Endothelial cell of hepatic sinusoid (primary cell): ENCODE measurements around the gene CLCNKA.
"Not testable (repeated sequence)": the region's sequence is repeated elsewhere in the genome, so short reads cannot be mapped to it uniquely, and the experiment has no call there.

ENCODE experiments used
- in situ Hi-C: cut with HindIII; loops from 2 replicates; pipeline ENCODE4 v1.10.0; 2017; ENCODE audit warnings: low sequenced_read_pairs

Gene CLCNKA

DNA sequence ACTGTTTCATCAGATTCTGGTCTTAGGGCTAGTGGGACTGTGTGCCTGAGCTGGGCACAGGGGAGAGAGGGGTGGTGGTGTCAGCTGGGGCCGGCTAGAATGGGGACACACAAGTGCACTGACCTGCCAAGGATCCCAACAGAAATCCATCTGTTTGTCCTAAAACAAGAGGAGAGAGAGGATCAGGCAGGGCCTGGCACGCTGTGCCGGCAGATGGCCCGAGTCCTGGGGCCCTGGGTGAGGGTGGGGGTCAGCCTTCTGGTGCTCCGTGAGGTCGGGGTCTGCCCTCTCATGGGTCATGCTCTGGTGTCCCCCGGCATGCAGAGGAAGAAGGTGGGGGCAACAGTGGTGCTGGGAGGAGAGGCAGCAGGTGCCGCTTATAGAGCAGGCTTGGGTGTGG, 18.0 kb downstream of the CLCNKA start:
- in situ Hi-C loops = not testable (repeated sequence)

DNA sequence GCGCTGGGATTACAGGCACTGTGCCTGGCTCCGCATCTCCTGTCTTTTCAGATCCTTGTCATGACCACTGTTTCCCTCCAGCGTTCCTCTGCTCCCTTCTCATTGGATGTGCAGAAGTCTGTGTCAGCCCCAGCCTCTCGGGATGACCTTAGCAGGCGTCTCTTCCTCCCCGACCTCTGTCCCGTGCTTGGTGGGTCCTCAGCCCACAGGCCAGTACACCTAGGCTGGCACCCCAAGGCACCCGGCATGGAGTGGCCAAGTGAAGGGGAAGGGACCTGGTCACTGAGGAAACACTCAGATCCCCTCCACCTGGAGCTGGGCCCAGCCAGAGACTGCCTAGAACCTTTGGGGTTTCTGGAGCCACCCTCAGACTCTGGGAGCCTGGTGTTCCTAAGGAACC, 19.4 kb downstream of the CLCNKA start:
- in situ Hi-C loops = no loop called here

DNA sequence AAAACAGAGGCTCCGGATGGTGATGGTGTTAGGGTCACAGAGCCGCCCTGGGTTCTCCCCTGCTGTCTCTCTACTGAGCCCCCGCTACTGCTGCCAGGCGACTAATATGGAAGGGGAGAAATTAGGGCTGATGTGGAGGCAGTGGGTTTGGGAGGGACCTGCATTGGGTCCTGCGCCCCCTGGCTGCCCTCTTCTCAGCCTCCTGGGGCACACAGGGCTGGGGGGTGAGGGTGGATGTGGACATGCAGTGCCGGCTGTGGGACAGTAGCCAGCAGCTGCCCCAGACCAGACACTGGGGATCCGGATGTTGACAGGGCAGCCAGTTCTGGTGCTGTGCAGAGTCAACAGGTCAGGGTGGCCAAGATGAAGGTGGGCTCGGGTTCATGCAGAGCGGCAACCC, 20.3 kb downstream of the CLCNKA start:
- in situ Hi-C loops = no loop called here

DNA sequence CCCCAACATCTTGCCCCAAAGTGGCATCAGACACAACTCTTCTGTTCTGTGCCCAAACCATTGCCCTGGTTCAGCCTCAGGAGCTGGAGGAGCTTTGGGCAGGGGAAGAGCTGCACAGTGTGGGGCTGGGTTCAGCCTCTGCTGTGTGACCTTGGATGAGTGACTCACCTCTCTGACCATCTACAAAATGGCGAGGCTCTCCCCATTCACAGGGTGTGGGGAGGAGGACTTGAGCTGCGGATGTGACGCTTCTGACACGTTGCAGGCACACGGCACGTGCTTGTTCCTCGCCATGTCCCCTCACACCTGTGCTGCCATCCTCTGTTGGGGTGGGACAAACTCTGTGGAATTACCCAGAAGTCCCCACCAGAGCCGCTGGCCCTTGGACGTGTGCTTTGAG, 20.8 kb downstream of the CLCNKA start:
- in situ Hi-C loops = not testable (repeated sequence)

DNA sequence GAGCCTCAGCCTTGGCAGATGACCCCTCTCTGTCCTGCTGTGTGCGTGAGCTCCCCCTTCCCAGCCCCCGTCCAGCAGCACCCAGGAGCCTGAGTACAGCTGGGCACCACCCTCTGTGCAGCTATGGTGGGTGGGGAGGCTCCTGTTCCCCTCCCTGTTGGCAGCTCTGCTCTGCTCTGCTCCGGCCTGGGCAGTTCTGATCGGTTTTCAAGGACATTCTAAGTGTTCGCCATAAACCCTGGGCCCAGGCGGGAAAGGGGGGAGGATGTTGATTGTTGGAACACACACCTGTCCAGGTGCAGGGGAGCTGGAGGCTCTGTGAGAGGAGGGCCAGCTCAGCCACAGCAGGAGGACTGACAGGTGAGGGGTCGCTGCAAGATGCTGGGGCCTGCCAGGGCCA, 21.7 kb downstream of the CLCNKA start, which contains the start of gene CLCNKB:
TSS of gene CLCNKB (plus strand) at position 262 of the 400 bp plus-strand sequence. CDS start 711 bp downstream, outside the sequence.
- in situ Hi-C loops = no loop called here

DNA sequence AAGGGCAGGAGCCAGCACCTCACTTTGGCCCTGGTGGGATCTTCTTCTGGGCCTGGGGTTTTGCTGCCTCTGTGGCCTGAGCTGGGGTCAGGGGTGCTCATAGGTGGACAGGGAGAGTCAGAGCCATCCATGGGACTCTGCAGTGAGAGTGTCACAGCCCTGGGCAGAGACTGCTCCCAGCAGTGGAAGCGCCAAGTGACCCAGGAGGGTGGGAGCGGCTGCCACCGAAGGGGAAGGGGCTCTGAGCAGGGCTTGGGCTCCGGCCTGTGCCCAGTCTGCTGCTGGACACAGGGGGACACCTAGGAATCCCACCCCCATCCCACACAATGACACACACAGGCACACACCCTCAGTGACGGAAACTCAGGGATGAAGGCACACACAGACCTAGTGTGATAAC, 22.1 kb downstream of the CLCNKA start:
- in situ Hi-C loops = no loop called here

DNA sequence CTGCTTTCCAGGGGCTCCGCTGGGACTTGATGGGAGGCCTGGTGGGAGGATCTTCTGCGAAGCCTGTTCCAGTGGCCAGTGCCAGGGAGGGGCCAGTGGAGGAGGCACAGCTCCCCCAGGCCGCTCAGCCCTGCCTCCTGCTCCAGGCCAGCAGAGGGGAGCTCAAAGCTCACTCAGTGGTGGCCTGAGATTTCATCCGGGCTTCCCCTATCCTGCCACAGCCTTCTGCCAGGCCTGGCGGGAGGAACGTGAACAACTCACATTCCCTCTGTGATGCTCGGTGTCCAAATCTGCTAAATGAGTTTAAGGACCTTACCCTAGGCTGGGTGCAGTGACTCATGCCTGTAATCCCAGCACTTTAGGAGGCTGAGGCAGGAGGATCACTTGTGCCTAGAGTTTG, 25.0 kb downstream of the CLCNKA start:
- in situ Hi-C loops = no loop called here

DNA sequence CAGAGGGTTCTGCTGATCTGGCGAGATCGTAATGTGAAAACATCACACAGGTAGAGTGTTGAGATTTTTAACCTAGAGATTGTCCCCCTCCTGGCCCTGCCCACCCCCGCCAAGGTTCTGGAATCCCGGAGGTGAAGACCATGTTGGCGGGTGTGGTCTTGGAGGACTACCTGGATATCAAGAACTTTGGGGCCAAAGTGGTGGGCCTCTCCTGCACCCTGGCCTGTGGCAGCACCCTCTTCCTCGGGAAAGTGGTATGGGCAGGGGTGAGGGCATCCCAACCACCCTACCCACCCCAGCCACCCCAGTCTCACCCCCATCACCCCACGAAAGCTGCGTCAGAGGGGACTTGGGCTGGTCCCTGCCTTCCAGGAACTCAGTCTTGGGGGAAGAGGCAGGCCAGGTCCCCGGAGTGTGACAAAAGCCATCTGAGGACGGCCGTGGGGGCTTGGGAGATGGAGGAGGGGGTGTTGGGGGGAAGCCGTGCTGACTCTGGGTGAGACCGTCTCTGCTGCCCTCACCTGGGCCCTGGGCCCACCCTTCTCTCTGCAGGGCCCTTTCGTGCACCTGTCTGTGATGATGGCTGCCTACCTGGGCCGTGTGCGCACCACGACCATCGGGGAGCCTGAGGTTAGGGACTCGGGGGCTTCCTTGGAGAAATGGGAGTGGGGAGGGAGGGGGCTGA, 26.1 kb downstream of the CLCNKA start:
- in situ Hi-C loops = no loop called here

DNA sequence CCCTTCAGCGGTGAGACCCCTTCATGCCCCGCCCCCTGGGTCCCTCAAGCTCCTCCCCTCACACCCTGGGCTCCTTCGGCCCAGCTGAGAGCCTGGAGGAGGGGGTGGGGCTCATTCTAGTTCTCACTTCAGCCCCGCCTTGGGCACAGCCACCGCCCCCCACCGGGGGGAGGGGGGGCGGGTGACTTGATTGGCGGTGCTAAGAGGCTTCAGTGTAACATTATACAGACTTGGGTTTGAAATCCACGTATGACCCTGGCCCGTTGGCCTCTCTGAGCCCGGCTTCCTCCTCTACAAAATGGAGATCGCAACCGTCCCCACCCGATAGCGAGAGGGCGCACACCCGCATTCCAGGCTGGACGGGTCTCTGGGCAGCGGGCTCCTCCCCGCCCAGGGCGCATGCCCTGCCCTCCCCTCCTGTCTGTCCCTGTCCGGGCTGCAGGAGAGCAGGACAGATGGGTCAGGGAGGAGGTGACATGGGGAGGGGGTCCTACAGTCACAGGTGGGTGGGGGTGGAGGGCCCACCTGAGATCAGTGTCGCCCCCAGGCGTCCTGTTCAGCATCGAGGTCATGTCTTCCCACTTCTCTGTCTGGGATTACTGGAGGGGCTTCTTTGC, 26.8 kb downstream of the CLCNKA start:
- in situ Hi-C loops = no loop called here

DNA sequence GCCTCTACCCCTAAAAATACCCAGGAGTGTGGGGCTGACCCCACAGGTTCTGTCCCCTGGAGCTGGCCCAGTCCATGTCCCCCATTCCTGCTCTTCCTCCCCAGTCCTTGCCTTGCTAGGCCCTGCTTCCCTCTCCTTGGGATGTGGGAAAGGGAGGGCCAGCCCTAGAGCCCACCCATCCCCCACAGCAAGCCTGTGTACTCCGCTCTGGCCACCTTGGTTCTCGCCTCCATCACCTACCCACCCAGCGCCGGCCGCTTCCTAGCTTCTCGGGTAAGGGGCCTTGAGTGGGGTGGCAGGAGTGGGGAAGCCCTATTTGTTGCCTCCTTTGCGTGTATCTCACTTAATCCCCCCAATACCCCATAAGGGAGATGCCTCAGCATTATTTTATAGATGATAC, 28.5 kb downstream of the CLCNKA start:
- in situ Hi-C loops = no loop called here

DNA sequence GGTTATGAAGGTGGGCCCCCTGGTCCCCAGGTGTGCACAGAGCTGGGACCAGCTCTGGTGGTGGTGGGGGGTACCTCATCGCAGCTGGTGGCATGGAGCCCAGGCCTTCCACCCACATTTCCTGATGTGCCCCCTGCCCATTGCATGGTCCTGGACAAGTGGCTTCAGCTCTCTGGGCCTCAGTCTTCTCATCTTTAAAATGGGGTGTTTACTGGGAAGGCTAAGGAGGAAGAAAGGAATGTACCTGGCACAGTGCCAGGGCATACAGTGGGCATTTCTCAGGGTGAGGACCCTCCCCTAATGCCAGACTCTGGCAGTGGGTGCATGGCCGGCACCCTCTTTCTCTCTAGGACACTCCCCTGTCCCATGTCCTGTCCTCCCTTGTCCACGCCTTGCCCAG, 29.2 kb downstream of the CLCNKA start:
- in situ Hi-C loops = no loop called here

DNA sequence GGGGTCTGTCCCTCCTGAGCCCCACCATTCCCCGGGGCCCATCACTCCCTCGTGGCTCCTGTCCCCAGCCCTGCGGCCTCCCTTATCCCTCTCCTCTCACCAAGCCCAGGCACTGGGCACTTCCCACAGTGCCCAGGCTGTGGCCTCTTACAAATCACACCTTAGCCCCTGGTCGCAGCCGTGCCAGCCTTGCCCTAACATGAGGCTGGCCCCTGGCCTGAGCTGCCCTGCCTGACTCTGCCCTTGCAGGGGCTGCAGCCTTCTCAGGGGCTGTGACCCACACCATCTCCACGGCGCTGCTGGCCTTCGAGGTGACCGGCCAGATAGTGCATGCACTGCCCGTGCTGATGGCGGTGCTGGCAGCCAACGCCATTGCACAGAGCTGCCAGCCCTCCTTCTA, 30.1 kb downstream of the CLCNKA start:
- in situ Hi-C loops = not testable (repeated sequence)

DNA sequence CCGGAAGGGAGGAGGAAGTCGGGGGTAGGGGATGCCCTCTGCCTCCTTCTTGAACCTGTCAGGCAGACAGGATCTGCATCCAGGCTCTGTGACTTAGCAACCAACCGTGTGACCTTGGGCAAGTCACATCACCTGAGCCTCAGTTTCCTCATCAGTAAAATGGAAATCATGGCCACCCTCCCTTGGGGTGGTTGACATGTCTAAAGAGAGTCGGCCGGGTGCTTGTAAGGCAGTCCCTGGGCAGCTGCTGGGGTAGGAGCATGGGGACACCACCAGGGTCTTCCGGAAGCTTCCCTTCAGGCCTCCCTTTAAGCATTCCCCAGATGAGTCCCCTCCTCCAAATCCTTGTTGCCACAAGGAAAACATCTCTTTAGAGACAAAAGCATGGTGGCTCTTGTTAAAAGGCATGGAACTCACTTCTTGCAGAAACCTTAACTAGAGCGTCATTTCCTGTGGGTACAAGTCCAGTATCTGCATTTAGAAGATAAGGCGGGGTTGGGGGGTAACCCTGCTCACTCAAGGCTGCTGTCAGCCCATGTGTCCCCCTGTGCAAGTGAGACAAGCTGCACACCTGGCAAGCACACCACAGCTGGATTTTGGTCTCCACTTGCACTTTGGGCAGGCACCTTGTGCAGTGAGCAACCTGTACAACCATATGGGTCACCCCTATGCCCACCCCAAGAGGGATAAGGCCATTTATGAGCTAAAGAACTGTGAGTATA, 32.1 kb downstream of the CLCNKA start:
- in situ Hi-C loops = no loop called here

DNA sequence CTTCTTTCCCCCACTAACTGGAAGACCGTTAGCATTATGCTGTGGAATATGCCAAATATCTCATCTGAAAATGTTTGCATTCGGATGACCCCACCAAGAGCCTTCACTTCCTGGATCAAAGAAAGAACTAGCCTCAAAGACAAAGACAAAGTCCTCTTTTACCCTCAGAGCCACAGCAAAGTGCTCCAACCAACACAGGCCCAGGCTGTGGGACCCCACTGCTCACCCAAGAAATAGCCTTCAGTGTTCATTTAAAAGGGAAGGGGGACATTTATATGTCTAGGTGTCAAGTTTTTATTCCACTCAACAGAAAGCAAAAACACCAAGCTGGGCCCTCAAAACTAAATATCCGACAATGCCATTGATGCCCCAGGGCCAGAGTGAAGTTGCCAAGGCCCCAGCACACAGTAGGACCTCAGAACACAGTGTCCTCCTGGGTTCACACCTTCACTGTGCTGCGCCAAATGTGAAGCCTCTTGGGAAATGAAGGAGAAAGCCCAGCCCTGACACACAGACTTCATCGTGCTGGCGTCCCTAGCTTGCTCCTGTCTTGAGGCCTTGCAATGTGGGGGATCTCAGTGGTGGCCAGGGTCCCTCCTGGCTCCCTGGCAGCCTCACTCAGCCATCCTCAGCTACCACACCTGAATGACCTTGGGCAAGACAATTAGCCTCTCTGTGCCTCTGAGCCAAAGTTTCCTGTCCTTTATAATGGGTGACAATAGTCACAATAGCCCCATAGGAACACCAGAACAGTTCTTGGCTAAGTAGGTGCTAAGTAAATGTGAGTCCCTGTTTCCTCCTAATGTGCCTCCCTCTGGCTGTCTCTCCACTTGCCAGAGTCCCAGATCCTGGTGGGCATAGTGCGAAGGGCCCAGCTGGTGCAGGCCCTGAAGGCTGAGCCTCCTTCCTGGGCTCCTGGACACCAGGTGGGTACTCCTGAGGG, 33.0 kb downstream of the CLCNKA start:
- in situ Hi-C loops = no loop called here

DNA sequence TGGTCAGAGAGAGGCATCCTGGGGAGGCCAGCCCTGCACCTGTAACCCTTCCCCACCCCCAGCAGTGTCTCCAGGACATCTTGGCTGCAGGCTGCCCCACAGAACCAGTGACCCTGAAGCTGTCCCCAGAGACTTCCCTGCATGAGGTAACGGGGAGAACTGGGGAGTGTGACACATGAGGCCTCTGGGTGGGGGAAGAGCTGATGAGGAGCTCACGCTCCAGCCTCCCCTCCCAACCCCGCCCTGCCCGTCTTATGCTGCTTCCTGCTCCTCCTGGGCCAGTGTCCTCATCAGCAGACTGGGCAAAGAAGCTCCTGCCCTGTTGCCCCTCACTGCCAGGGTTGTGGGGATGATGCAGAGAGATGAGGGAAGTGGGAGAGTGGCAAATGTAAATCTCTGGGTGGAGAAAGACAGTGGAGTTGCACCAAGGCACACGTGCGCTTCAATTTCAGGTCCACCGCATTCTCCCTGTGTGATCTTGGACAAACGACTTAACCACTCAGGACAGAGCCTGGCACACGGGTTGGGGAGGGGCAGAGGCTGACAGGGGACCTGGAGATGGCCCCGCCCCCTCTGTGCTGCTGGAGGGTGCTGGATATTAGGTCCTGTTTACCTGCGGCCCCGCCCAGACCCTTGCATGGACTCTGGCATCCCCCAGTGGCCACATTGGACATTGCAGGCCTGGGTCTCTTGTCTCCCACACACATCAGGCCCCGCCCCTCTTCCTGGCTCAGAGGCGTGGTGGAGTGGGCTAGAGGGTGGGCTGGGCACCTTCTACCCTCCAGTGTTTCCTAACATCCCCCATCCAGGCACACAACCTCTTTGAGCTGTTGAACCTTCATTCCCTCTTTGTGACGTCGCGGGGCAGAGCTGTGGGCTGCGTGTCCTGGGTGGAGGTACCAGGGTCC, 34.0 kb downstream of the CLCNKA start:
- in situ Hi-C loops = no loop called here

DNA sequence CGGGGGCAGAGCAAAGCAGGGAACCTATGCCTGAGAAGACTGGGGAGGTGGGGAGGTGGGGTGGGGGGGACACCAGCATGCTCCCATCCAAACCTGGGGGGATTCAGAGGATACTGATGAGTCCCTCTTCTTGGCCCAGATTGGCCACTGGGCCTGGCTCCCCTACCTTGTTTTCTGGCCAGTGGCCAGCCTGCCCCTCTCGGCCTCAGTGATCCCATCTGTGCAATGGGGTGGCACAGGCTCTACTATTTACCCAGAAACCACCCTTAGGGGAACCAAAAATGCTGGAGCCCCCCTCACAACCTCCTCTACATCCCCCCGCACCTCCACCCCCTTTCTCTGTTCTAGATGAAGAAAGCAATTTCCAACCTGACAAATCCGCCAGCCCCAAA, 34.7 kb downstream of the CLCNKA start:
- in situ Hi-C loops = not testable (repeated sequence)

DNA sequence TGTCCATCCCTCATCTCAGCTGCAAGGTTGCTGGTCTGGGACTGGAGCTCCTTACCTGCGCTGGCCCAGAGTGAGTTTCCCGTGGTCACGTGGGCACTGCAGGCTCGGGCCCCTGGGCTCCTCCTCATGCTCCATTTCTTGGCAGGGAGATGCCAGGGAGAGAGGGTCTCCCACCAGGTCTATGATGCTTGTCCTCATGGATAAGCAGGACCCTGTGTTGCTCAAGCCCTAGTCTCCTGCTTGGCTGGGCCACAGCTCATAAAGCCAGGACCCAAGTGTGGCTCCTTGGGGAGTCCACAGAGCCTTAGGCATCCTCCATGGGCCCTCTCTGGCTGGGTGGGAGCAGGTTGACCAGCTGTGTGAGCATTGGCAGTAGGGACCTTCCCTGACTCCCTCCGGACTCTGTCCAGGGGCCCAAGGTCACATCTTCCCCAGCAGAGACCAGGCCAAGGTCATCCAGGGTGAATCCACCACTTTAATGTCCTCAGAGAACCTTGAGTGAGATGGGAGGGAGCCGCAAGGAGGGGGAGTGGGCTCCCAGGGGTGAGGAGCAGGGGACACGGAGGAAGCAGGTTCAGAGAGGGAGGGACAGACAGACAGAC, 35.6 kb downstream of the CLCNKA start:
- in situ Hi-C loops = not testable (repeated sequence)

DNA sequence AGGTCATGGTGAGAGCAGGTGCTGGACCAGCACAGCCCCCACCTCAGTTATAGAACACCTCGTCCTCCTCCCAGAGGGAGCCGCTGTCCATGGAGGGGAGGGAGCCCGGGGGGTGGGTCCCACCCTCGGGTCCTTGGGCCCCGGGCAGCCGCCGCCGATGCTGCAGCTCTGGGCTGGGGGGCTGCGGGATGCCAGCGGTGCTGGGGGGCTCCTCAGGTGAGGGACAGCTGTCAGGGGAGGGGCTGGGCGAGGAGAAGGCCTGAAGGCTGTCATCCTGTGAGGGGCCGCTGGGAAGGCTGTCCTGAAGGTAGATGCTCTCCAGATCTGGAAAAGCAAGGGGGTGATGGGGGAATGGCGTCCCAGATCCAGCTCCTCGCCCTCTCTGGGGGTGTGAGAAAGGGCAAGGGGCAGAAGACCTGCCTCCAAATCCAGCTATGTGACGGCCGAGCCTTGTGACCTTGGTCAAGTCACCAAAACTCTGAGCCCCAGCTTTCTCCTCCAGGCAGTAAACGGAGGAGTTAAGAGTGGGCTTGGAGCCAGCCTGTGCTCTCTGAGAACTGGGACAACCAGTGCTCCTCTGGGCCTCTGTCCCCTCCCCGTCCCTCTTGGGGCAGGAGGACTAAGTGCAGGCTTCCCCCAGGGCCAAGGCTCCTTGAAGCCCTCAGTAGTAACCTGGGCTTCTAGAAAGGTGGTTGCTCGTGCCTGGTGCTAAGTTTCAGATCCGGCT, 36.7 kb downstream of the CLCNKA start:
- in situ Hi-C loops = not testable (repeated sequence)

DNA sequence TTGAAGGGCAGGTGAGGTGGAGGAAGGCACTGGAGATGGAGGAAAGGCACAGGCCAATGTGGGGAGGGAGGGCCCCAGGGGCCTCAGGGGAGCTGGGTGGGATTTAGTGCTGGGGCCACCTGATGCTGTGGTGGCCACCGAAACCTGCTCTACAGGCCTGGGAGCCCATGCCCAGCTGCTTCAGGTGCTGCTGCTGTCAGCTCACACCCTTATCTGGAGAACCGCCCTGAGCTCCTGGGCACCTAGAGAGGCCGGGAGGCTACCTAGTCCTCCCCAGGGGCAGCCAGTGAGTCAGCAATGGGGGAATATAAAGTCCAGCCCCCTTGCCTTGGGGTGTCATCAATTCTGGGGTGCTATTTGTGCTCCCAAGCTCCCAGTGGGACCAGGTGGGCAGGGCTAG, 39.4 kb downstream of the CLCNKA start:
- in situ Hi-C loops = loop anchor here (10.0 kb wide), 1 partner anchor 104 kb away; no protein-coding TSS in a partner anchor
